ENCODE results near the gene SORCS2. TPM values are rescaled to one million over a fixed set of nuclear protein-coding genes. Genes with fewer than 3 reads are reported as not detected.

The SORCS2 gene
- total and polyA plus RNA-seq, 3 donors from 2014 or later, result 2.7 to 4.6 (median 2.9) TPM

- H3K4me1 ChIP-seq, result peaks cover 9% of the 10 kb centered on the region
- DNase-seq, result no peak
- H3K4me3 ChIP-seq, result no peak overlapping the region
- WGBS, 2 donors, result 38 to 53% methylated on average over 2 of the region's 2 CpGs
- H3K27me3 ChIP-seq, result no peaks in the 10 kb centered on the region
- no peaks in the 10 kb centered on the region for H3K36me3 ChIP-seq (ENCODE audit: low read depth, missing control alignments)
- no peak overlapping the region for H3K27ac ChIP-seq
- H3K9me3 ChIP-seq, result no peaks in the 10 kb centered on the region
- TF ChIP-seq CTCF (IDR thresholded peaks at IDR 0.05) (no peak), POLR2A (IDR thresholded peaks at IDR 0.05) (no peak)
- intact Hi-C loops (cut with DNase I; ENCODE audit: low total_unique reads), result no loop called here
Measured at GRCh38 chr4:7790999-7791398, 598.7 kb downstream of the SORCS2 start.

Small RNA genes lying within 50 kb of the gene (microRNA-seq; reads per million reads assigned to microRNA genes)
- gene MIR4274 (ENCODE audit: borderline number of aligned reads in 2 of 2, borderline replicate concordance in 1 of 2) (0 reads per million in 2 donors), gene MIR4798 (ENCODE audit: borderline number of aligned reads in 2 of 2, borderline replicate concordance in 1 of 2) (0 to 0.70 reads per million in 2 donors)

Small RNA genes lying within 50 kb of the gene (small RNA-seq; reads per million reads assigned to genes)
- 0 reads per million in 2 donors for gene MIR4274
- 0 reads per million in 2 donors for gene MIR4798

Other genes with a start within 250 kb of the SORCS2 start
- gene TADA2B, start 149.2 kb upstream of the SORCS2 start, total RNA-seq, result 10 to 100 TPM; 42.2 to 47.6 TPM
- gene TADA2B, start 149.2 kb upstream of the SORCS2 start, polyA plus RNA-seq (ENCODE audit: insufficient read depth, low read depth, low replicate concordance), result 34.5 TPM
- 10 to 100 TPM; 40.8 to 58.5 TPM for gene GRPEL1, start 124.5 kb upstream of the SORCS2 start, total RNA-seq
- gene GRPEL1, start 124.5 kb upstream of the SORCS2 start, polyA plus RNA-seq (ENCODE audit: insufficient read depth, low read depth, low replicate concordance), result 88.6 TPM
- 10 to 100 TPM; 17.5 to 19.0 TPM for gene PSAPL1, start 242.4 kb downstream of the SORCS2 start, total RNA-seq
- gene PSAPL1, start 242.4 kb downstream of the SORCS2 start, polyA plus RNA-seq (ENCODE audit: insufficient read depth, low read depth, low replicate concordance), result 11.0 TPM